Right atrium auricular region (tissue), 2 donors: Measurements from ENCODE around the gene DPEP2. TPM values are rescaled to one million over a fixed set of nuclear protein-coding genes. Genes with fewer than 3 reads are reported as not detected.
"Not testable (repeated sequence)": the region's sequence is repeated elsewhere in the genome, so short reads cannot be mapped to it uniquely, and the experiment has no call there.

Source experiments
- DNase-seq: peaks from one replicate; pipeline ENCODE4 v3.0.0-alpha.2; 2019; ENCODE audit warnings: low spot score
- H3K27ac ChIP-seq, 2 donors: fragments of 200-600 bp; sonication (generic); 1 replicate in 1 of 2; 2 replicates in 1 of 2; pipeline ENCODE4 v1.5.1; 2016 to 2019
- H3K27me3 ChIP-seq, 2 donors: fragments of 200-600 bp; sonication (generic); one replicate each; pipeline versions ENCODE4 v1.5.1 to v1.6.0; 2017 to 2019
- H3K36me3 ChIP-seq: fragments of 200-600 bp; sonication (generic); one replicate; pipeline ENCODE4 v1.5.1; 2016
- H3K4me1 ChIP-seq, 2 donors: fragments of 200-600 bp; sonication (generic); one replicate each; pipeline versions ENCODE4 v1.5.1 to v1.6.0; 2017 to 2019
- H3K4me3 ChIP-seq, 2 donors: fragments of 200-600 bp; sonication (generic); 1 replicate in 1 of 2; 2 replicates in 1 of 2; pipeline ENCODE4 v1.5.1; 2017 to 2019; ENCODE audit warnings: mild to moderate bottlenecking in 1 of 2, moderate library complexity in 1 of 2
- H3K9me3 ChIP-seq, 2 donors: fragments of 200-600 bp; sonication (generic); one replicate each; pipeline ENCODE4 v1.5.1; 2019
- CTCF ChIP-seq, 2 donors: fragments of 200-600 bp; sonication (generic); IDR thresholded peaks; one replicate each; pipeline ENCODE4 v1.5.1; 2019; ENCODE audit warnings: antibody characterized with exemption in 2 of 2
- total RNA-seq, 2 donors: library from RNA; depleted of rRNA; stranded (reverse); fragments of >200 nt; gene quantifications; one replicate each; pipeline ENCODE4 v1.1.0, GENCODE V29; 2016

DPEP2 gene
- total RNA-seq, 2 donors from 2014 or later = 0.85 to 1.6 TPM

- H3K4me1 ChIP-seq = no peaks in the 10 kb centered on the region
- no peak for TF ChIP-seq CTCF (IDR thresholded peaks at IDR 0.05)
- H3K4me3 ChIP-seq = no peak overlapping the region
- no peaks in the 10 kb centered on the region for H3K27me3 ChIP-seq
- H3K36me3 ChIP-seq = no peaks in the 10 kb centered on the region
- DNase-seq = no peak
- H3K9me3 ChIP-seq = no peaks in the 10 kb centered on the region
- no peak overlapping the region for H3K27ac ChIP-seq
These were observed 14.2 kb upstream of the DPEP2 start for GRCh38 chr16:68013440-68013839.

GRCh38 chr16:68009872-68010271 lies 10.6 kb upstream of the DPEP2 start:
- not testable (repeated sequence) for H3K27ac ChIP-seq, H3K9me3 ChIP-seq, H3K36me3 ChIP-seq, H3K4me3 ChIP-seq, H3K4me1 ChIP-seq, H3K27me3 ChIP-seq, DNase-seq

- no peaks in the 10 kb centered on the region for H3K4me1 ChIP-seq
- no peak overlapping the region for H3K4me3 ChIP-seq
- no peaks in the 10 kb centered on the region for H3K9me3 ChIP-seq
- no peak overlapping the region for H3K27ac ChIP-seq
- no peaks in the 10 kb centered on the region for H3K27me3 ChIP-seq
- no peaks in the 10 kb centered on the region for H3K36me3 ChIP-seq
- no peak for TF ChIP-seq CTCF (IDR thresholded peaks at IDR 0.05)
- DNase-seq = no peak
These were observed 10.0 kb upstream of the DPEP2 start for GRCh38 chr16:68009157-68009735.

GRCh38 chr16:68005786-68006286 lies 6.6 kb upstream of the DPEP2 start:
- Histone ChIP-seq H3K27ac (peak overlapping the region; percentile 22 to 43), H3K9me3 (no peaks in the 10 kb centered on the region), H3K36me3 (no peaks in the 10 kb centered on the region), H3K27me3 (no peaks in the 10 kb centered on the region), H3K4me1 (no peaks in the 10 kb centered on the region), H3K4me3 (no peak overlapping the region)
- peak; percentile 66 for DNase-seq
- no peak for TF ChIP-seq CTCF (IDR thresholded peaks at IDR 0.05)

- no peak overlapping the region for H3K4me3 ChIP-seq
- no peak for DNase-seq
- H3K36me3 ChIP-seq = no peaks in the 10 kb centered on the region
- no peaks in the 10 kb centered on the region for H3K27me3 ChIP-seq
- H3K27ac ChIP-seq = peak overlapping the region; percentile 22 to 43
- H3K4me1 ChIP-seq = no peaks in the 10 kb centered on the region
- H3K9me3 ChIP-seq = no peaks in the 10 kb centered on the region
- no peak for TF ChIP-seq CTCF (IDR thresholded peaks at IDR 0.05)
These were observed 5.9 kb upstream of the DPEP2 start for GRCh38 chr16:68005211-68005610.

GRCh38 chr16:68003031-68003430 lies 3.7 kb upstream of the DPEP2 start:
- TF ChIP-seq CTCF (IDR thresholded peaks at IDR 0.05) = no peak
- H3K9me3 ChIP-seq = no peaks in the 10 kb centered on the region
- no peaks in the 10 kb centered on the region for H3K27me3 ChIP-seq
- no peaks in the 10 kb centered on the region for H3K36me3 ChIP-seq
- H3K4me3 ChIP-seq = no peak overlapping the region
- no peak overlapping the region for H3K27ac ChIP-seq
- DNase-seq = no peak
- H3K4me1 ChIP-seq = peaks cover 0 to 6% of the 10 kb centered on the region in 2 donors
